HL-60 (cell line): ENCODE results near the gene LRRC8B.

Experiments
- DNase-seq, 2 experiments: peaks; one replicate each; pipeline ENCODE4 v3.0.0-alpha.2; 2010 to 2020; ENCODE audit warnings: low read depth in 1 of 2, low spot score in 1 of 2
- H3K27ac ChIP-seq: fragments of 250-450 bp; sonication (Bioruptor Pico); replicated peaks from 2 replicates; pipeline ENCODE4 v1.5.1; 2020; ENCODE audit warnings: mild to moderate bottlenecking, moderate library complexity
- H3K27me3 ChIP-seq: fragments of 250-450 bp; sonication (Bioruptor Pico); 2 replicates; pipeline ENCODE4 v1.5.1; 2021; ENCODE audit warnings: mild to moderate bottlenecking, moderate library complexity; ENCODE audit not compliant: insufficient read depth, poor library complexity, severe bottlenecking
- H3K4me3 ChIP-seq: replicated peaks from 2 replicates; pipeline ENCODE4 v1.5.1; 2011; ENCODE audit warnings: mild to moderate bottlenecking, control low read depth, low read length; ENCODE audit not compliant: insufficient read depth
- CTCF ChIP-seq: IDR thresholded peaks from one replicate; pipeline ENCODE4 v1.5.1; 2011; ENCODE audit warnings: low read length, control low read depth, inconsistent platforms; ENCODE audit not compliant: insufficient read depth
- GABPA ChIP-seq: IDR thresholded peaks from 2 replicates; pipeline ENCODE4 v1.6.1; 2012; ENCODE audit warnings: low read depth
- POLR2AphosphoS5 ChIP-seq: IDR thresholded peaks from 2 replicates; pipeline ENCODE4 v1.6.1; 2012; ENCODE audit warnings: low read depth
- SPI1 ChIP-seq: IDR thresholded peaks from 2 replicates; pipeline ENCODE4 v1.6.1; 2012; ENCODE audit warnings: low read depth, mild to moderate bottlenecking, borderline replicate concordance
- TF ChIP-seq, protein P1 (sequence below): IDR thresholded peaks from 2 replicates; pipeline ENCODE4 v1.6.1; 2012; ENCODE audit warnings: low read depth; ENCODE audit not compliant: insufficient replicate concordance

LRRC8B gene

DNA sequence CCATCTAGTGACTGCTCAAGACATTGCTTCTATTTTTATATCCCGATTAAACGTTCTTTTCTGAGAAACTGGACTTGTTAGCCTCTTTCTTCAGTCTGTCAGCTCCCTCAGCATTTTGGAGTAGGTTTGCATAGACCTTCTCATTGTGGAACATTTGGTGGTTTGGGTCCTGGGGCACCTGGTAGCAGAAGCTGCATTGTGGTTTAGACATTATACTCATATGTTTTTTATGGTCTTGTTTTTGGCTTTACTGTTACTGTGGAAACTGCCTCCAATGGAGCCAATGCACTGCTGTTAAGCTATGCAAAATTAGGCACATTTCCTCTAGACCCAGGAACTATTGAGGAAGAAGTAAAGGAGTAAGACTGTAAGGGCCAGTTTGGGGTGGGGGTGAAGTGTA, 36.7 kb upstream of the LRRC8B start:
- Histone ChIP-seq H3K4me3 (no peak overlapping the region), H3K27ac (peak overlapping the region; percentile 60), H3K27me3 (no peaks in the 10 kb centered on the region)
- no peak for TF ChIP-seq GABPA
- DNase-seq, result peak in 1 of 2 experiments; percentile 46

DNA sequence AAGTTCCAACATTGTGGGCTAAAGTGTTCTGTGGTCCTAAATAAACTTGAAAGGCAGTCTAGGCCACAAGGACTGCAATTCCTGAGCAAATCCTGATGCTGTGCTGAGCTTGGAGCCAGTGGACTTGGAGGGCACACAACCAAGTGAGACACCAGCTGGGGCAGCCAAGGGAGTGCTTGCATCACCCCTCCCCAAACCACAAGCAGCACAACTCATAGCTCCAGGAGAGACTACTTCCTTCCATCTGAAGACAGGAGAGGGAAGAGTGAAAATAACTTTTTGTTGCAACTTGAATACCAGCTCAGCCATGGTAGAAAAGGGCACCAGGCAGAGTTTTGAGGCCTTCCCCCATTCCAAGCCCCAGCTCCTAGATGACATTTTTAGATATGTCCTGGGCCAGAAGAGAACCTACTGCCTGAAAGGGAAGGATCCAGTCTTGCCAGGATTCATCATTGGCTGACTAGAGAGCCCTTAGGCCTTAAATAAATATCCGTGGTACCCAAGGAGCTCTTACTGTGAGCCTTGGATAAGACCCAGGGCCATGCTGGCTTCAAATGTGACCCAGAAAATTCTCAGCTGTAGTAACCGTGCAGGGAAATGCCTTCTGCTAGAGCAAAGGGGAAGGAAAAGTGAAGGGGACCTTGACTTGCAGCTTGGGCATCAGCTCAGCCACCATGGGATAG, 35.4 kb upstream of the LRRC8B start:
- DNase-seq, result peak; percentile 80 to 92
- H3K27me3 ChIP-seq, result no peaks in the 10 kb centered on the region
- H3K27ac ChIP-seq, result peak overlapping the region; percentile 60
- no peak overlapping the region for H3K4me3 ChIP-seq
- TF ChIP-seq POLR2AphosphoS5 (peak; percentile 89), SPI1 (peak; percentile 45; the same call in 1 of the 2 replicates), CTCF (no peak), GABPA (no peak)
- TF ChIP-seq, protein P1, sequence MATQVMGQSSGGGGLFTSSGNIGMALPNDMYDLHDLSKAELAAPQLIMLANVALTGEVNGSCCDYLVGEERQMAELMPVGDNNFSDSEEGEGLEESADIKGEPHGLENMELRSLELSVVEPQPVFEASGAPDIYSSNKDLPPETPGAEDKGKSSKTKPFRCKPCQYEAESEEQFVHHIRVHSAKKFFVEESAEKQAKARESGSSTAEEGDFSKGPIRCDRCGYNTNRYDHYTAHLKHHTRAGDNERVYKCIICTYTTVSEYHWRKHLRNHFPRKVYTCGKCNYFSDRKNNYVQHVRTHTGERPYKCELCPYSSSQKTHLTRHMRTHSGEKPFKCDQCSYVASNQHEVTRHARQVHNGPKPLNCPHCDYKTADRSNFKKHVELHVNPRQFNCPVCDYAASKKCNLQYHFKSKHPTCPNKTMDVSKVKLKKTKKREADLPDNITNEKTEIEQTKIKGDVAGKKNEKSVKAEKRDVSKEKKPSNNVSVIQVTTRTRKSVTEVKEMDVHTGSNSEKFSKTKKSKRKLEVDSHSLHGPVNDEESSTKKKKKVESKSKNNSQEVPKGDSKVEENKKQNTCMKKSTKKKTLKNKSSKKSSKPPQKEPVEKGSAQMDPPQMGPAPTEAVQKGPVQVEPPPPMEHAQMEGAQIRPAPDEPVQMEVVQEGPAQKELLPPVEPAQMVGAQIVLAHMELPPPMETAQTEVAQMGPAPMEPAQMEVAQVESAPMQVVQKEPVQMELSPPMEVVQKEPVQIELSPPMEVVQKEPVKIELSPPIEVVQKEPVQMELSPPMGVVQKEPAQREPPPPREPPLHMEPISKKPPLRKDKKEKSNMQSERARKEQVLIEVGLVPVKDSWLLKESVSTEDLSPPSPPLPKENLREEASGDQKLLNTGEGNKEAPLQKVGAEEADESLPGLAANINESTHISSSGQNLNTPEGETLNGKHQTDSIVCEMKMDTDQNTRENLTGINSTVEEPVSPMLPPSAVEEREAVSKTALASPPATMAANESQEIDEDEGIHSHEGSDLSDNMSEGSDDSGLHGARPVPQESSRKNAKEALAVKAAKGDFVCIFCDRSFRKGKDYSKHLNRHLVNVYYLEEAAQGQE, result no peak

- no peak for TF ChIP-seq GABPA
- TF ChIP-seq SPI1, result no peak
- TF ChIP-seq, protein P1, result no peak
- TF ChIP-seq POLR2AphosphoS5, result no peak
- no peak for TF ChIP-seq CTCF
- no peak overlapping the region for H3K4me3 ChIP-seq
- H3K27me3 ChIP-seq, result no peaks in the 10 kb centered on the region
- H3K27ac ChIP-seq, result no peak overlapping the region
- DNase-seq, result no peak
Measured at GRCh38 chr1:89490389-89490788, 34.2 kb upstream of the LRRC8B start.

DNA sequence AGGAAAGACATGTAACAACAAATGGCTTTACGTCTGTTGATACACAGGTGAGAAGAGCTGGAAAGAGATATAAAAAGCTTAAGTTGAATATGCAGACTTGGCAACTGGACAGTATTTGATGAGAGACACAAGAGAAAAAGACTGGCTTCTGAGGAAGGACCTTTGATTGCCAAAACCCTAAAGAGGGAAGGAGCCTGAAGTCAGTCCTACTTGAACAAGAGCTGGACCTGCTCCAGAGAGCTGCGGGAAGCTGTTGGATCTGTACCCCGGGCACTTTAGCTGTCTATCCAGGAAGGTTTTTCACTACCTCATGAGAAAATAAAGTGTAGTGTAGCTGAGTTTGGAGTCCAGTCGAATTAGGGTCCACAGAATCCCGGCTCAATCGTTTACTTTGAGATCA, 25.3 kb upstream of the LRRC8B start:
- no peak for DNase-seq
- H3K4me3 ChIP-seq, result no peak overlapping the region
- no peaks in the 10 kb centered on the region for H3K27me3 ChIP-seq
- no peak overlapping the region for H3K27ac ChIP-seq
- TF ChIP-seq POLR2AphosphoS5 (no peak), CTCF (no peak), GABPA (no peak), SPI1 (no peak)
- TF ChIP-seq, protein P1, result no peak
